ENCODE results near the gene FN1. TPM values are rescaled to one million over a fixed set of nuclear protein-coding genes. Genes with fewer than 3 reads are reported as not detected.

Gene FN1
- total and polyA plus RNA-seq, 11 donors = 100 to 1,418 (median 343) TPM

GRCh38 chr2:215436705-215437565, 1.1 kb upstream of the FN1 start:
- peaks cover 0 to 33% (median 0%) of the 10 kb centered on the region in 9 donors for H3K27me3 ChIP-seq
- peak in 2 of 5 donors; percentile 25 to 67 for DNase-seq
- H3K27ac ChIP-seq = peak overlapping the region; percentile 81 to 99 (median 91)
- intact Hi-C loops (cut with DNase I) = loop anchor here in 2 of 10 donors (10.0 kb wide), 3 partner anchors 138 to 398 kb away; no protein-coding TSS in a partner anchor
- H3K4me3 ChIP-seq = peak overlapping the region; percentile 39 to 90 (median 64)
- no peak for TF ChIP-seq POLR2A (IDR thresholded peaks at IDR 0.05)
- no peak for TF ChIP-seq CTCF (IDR thresholded peaks at IDR 0.05)
- H3K9me3 ChIP-seq = no peaks in the 10 kb centered on the region
- peak in 1 of 4 donors; percentile 25 for ATAC-seq
- WGBS, 4 donors = 10 to 13% (median 11%) methylated on average over 22 of the region's 22 CpGs
- H3K4me1 ChIP-seq = peaks cover 0 to 33% (median 7%) of the 10 kb centered on the region in 12 donors
- peaks cover 0 to 15% (median 9%) of the 10 kb centered on the region in 9 donors for H3K36me3 ChIP-seq

- intact Hi-C loops (cut with DNase I) = loop anchor here in 2 of 10 donors (10.0 kb wide), 3 partner anchors 139 to 399 kb away; no protein-coding TSS in a partner anchor
- peaks cover 0 to 33% (median 0%) of the 10 kb centered on the region in 9 donors for H3K27me3 ChIP-seq
Measured at GRCh38 chr2:215435280-215435869, 493 bp downstream of the FN1 start.

GRCh38 chr2:215434447-215435279, 1.2 kb downstream of the FN1 start:
- Histone ChIP-seq H3K4me1 (peaks cover 0 to 49% (median 7%) of the 10 kb centered on the region in 12 donors), H3K36me3 (peaks cover 0 to 38% (median 10%) of the 10 kb centered on the region in 9 donors), H3K27ac (peak overlapping the region; percentile 50 to 95 (median 85)), H3K9me3 (no peaks in the 10 kb centered on the region), H3K4me3 (peak overlapping the region; percentile 39 to 90 (median 64)), H3K27me3 (peaks cover 0 to 33% (median 0%) of the 10 kb centered on the region in 9 donors)
- TF ChIP-seq CTCF (IDR thresholded peaks at IDR 0.05) (no peak), POLR2A (IDR thresholded peaks at IDR 0.05) (no peak)
- intact Hi-C loops (cut with DNase I) = loop anchor here in 2 of 10 donors (10.0 kb wide), 3 partner anchors 140 to 400 kb away; no protein-coding TSS in a partner anchor
- ATAC-seq (no peak), DNase-seq (no peak)
- WGBS, 4 donors = 43 to 54% (median 50%) methylated on average over 10 of the region's 10 CpGs

More at GRCh38 chr2:215435280-215435869, 493 bp downstream of the FN1 start:
- Histone ChIP-seq H3K4me3 (peak overlapping the region; percentile 39 to 90 (median 64)), H3K27ac (peak overlapping the region; percentile 50 to 95 (median 85)), H3K36me3 (peaks cover 0 to 31% (median 9%) of the 10 kb centered on the region in 9 donors), H3K9me3 (no peaks in the 10 kb centered on the region), H3K4me1 (peaks cover 0 to 42% (median 7%) of the 10 kb centered on the region in 12 donors)
- peak in 3 of 5 donors; percentile 24 to 71 (median 51) for DNase-seq
- ATAC-seq = peak; percentile 25 to 40 (median 30)
- 2 to 4% (median 3%) methylated on average over 20 to 31 of the region's 31 CpGs for WGBS, 4 donors
- no peak for TF ChIP-seq CTCF (IDR thresholded peaks at IDR 0.05)
- TF ChIP-seq POLR2A (IDR thresholded peaks at IDR 0.05) = no peak
